Spinal cord (tissue), 10 donors: Measurements from ENCODE around the gene EN1. TPM values are rescaled to one million over a fixed set of nuclear protein-coding genes. Genes with fewer than 3 reads are reported as not detected.

Experiments used
- DNase-seq, 6 donors: peaks; one replicate each; pipeline versions ENCODE4 v3.0.0 to v3.0.0-alpha.2; 2013 to 2015; ENCODE audit warnings: low spot score in 6 of 6, low read depth in 4 of 6
- H3K27ac ChIP-seq: one replicate; pipeline ENCODE4 v1.5.1; 2013; ENCODE audit warnings: low read depth, low read length, control low read depth
- H3K27me3 ChIP-seq: one replicate; pipeline ENCODE4 v1.6.1; 2013; ENCODE audit warnings: low read length; ENCODE audit not compliant: control insufficient read depth, insufficient read depth
- H3K36me3 ChIP-seq: one replicate; pipeline ENCODE4 v1.6.1; 2013; ENCODE audit warnings: low read length; ENCODE audit not compliant: control insufficient read depth, insufficient read depth
- H3K4me1 ChIP-seq: one replicate; pipeline ENCODE4 v1.6.1; 2013; ENCODE audit warnings: low read length; ENCODE audit not compliant: control insufficient read depth, insufficient read depth
- H3K4me3 ChIP-seq: one replicate; pipeline ENCODE4 v1.5.1; 2013; ENCODE audit warnings: low read depth, low read length, control low read depth
- H3K9me3 ChIP-seq: one replicate; pipeline ENCODE4 v1.6.1; 2013; ENCODE audit warnings: low read length; ENCODE audit not compliant: control insufficient read depth, insufficient read depth
- WGBS: methylation state at CpG from one replicate; pipeline ENCODE4 v1.1.5; 2013; ENCODE audit warnings: missing lambda C conversion rate; ENCODE audit not compliant: insufficient coverage; 5-methylcytosine and 5-hydroxymethylcytosine counted together
- polyA plus RNA-seq, 2 donors: library from polyadenylated mRNA; unstranded; fragments of 120-200 nt; gene quantifications; one replicate each; pipeline ENCODE4 v1.2.1, GENCODE V29; 2013; ENCODE audit not compliant: insufficient read length in 2 of 2
- total RNA-seq, 2 donors: library from RNA; depleted of rRNA in 1 of 2; stranded (reverse); fragments of 120-200 nt in 1 of 2; fragments of >200 nt in 1 of 2; gene quantifications; one replicate each; pipeline versions ENCODE4 v1.2.3 to v1.2.4, GENCODE V29; 2013 to 2014
- donor health status: healthy.

EN1 gene
- total and polyA plus RNA-seq, 4 donors: 0.40 to 2.8 (median 0.93) TPM

DNA sequence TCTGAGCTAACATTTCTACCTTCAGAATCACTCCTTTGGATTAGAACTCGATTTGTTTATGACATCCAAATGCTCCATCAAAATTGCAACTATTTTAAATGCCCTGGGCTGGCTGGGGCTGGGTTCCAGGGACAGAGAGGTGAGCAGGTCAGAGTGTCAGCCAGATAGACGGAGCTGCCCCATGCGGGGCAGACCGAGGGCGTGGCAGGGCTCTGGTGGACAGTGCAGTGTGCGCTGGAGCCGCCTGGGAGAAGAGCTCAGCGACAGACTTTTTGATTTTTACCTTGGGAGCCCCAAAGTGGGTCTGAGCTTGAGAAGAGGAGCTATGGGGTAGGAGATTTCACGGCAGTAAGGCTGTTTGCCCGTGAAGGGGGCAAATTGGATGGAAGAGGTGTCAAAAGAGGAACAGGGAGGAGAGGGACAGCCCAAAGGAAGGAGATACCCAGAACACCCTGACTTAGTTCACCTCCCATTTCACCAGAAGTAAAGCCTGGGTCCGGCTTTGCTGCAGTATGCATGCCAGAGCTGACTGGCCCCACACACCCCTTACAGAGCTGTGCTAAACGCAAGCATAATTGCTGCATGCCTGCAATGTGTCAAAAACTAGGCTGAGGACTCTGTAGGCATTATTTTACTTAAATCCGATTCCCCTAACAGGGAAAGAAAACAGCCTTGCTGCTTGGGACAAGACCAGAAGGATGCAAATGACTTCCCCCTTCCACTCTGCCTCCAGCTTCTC lies 33.7 kb downstream of the EN1 start:
- no peak overlapping the region for H3K4me3 ChIP-seq
- no peaks in the 10 kb centered on the region for H3K36me3 ChIP-seq
- H3K27ac ChIP-seq: no peak overlapping the region
- H3K9me3 ChIP-seq: no peaks in the 10 kb centered on the region
- WGBS: 66% methylated on average over 13 of the region's 13 CpGs
- peaks cover 5% of the 10 kb centered on the region for H3K27me3 ChIP-seq
- H3K4me1 ChIP-seq: peaks cover 9% of the 10 kb centered on the region
- DNase-seq: no peak

DNA sequence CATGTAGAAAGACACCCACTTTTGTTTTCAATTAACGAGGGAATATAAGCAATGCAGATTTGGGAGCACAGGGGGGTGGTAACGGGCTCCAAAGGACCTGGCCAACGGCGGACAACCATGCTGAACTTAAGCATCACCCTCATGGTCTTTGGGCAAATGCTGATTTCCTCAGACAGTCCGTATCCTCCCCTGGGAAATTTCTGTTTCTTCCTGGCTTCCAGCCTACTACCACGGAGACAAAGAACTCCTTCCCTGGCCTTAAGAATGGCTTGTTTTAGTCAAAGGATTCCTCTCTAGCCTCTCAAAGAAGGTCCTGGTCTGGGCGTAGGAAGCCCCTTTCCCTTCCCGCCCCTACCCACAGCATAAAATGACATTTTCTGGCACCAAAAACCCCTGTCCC lies 34.3 kb downstream of the EN1 start:
- WGBS: 28% methylated on average over 7 of the region's 8 CpGs
- Histone ChIP-seq H3K27me3 (peaks cover 3% of the 10 kb centered on the region), H3K9me3 (no peaks in the 10 kb centered on the region), H3K4me3 (no peak overlapping the region), H3K36me3 (no peaks in the 10 kb centered on the region), H3K27ac (no peak overlapping the region), H3K4me1 (peaks cover 15% of the 10 kb centered on the region)
- no peak for DNase-seq

DNA sequence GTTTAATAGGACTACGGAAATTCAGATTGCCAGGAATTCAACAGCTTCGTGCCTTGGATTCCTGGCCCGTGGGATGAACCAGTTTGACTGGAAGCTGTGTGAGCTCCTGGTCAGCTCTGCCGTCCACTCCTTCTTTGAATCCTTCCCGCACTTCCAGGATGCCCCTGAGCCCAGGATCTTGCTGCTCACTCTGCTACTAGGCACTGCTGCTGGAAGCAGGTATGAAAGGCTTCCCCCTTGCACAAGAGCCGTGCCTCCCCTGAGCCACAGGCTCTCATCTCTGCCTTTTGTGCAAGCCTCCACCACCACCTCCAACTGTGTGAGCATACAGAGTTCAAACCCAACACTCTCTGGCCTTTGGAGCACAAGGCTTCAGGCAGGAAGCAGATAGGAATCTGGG lies 34.9 kb downstream of the EN1 start:
- 79% methylated on average over 6 of the region's 6 CpGs for WGBS
- peaks cover 3% of the 10 kb centered on the region for H3K27me3 ChIP-seq
- H3K4me3 ChIP-seq: no peak overlapping the region
- H3K9me3 ChIP-seq: no peaks in the 10 kb centered on the region
- H3K4me1 ChIP-seq: peaks cover 21% of the 10 kb centered on the region
- H3K36me3 ChIP-seq: no peaks in the 10 kb centered on the region
- no peak overlapping the region for H3K27ac ChIP-seq
- no peak for DNase-seq

DNA sequence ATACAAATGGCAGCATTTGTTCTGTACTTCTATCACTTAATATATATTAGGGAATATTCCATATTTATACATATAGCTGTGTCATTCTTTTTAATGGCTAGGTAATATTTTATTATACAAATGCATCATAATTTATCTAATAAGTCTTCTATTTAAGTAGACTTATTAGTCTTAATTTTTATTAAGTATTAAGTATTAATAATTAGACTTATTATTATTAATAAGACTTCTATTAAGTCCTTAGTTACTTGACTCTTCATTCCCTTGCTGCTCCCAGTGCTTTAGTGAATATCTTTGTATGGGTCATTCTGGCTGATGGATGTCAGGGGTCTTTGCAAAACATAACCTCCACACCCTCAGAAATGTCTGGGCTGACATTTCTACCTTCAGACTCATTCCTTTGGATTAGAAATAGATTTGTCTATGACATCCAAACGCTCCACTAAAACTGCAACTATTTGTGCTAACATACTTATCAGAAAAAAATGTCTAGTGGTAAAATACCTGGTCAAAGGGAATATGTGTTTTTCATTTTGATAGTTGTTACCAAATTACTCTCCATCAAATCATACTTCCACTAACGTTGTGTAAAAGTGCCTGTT lies 35.8 kb downstream of the EN1 start:
- no CpG with 5 or more reads among the region's 2 CpGs for WGBS
- Histone ChIP-seq H3K27me3 (peaks cover 4% of the 10 kb centered on the region), H3K27ac (no peak overlapping the region), H3K36me3 (no peaks in the 10 kb centered on the region), H3K4me1 (peaks cover 28% of the 10 kb centered on the region), H3K9me3 (no peaks in the 10 kb centered on the region), H3K4me3 (no peak overlapping the region)
- DNase-seq: no peak

DNA sequence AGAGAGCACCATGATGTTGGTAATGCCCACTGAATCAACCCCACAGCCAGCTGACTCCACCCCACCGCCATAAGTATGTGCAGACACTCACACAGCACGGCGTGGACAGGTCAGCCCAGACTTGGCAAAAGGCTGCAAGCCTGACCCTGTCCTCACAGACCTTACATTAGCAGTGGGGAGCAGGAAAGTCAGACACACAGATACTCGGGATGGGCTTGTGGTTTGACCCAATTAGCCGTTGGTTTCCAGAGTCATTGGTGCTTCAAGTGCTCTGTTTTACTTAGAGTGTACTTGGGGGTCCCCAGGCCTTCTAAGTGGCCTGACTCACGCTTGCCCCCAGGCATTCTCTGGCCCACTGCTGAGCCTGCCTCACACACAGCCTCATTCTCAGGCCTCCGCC lies 36.7 kb downstream of the EN1 start:
- H3K36me3 ChIP-seq: no peaks in the 10 kb centered on the region
- peaks cover 28% of the 10 kb centered on the region for H3K4me1 ChIP-seq
- H3K9me3 ChIP-seq: no peaks in the 10 kb centered on the region
- no peak overlapping the region for H3K4me3 ChIP-seq
- H3K27ac ChIP-seq: no peak overlapping the region
- peaks cover 4% of the 10 kb centered on the region for H3K27me3 ChIP-seq
- WGBS: 97% methylated on average over 5 of the region's 7 CpGs
- DNase-seq: no peak

DNA sequence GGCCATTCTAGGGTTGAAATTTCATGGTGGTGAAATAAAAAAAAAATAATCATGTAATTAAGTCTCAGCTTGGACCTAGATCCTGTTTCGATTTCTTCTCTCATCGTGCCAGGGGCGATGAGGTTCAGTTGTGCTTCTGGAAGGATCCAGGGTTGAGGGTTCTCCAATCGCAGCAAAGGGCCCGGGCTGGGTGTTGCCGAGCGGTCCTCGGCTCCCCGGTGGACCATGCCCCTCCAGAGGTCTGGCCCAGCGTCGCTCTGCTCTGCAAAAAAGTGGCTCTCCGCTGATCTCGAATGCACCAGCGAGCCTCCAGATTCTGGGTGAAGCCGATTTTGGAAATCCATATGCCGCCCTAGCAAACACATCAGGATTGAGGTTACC lies 39.0 kb downstream of the EN1 start:
- H3K4me3 ChIP-seq: peak overlapping the region; percentile 21

DNA sequence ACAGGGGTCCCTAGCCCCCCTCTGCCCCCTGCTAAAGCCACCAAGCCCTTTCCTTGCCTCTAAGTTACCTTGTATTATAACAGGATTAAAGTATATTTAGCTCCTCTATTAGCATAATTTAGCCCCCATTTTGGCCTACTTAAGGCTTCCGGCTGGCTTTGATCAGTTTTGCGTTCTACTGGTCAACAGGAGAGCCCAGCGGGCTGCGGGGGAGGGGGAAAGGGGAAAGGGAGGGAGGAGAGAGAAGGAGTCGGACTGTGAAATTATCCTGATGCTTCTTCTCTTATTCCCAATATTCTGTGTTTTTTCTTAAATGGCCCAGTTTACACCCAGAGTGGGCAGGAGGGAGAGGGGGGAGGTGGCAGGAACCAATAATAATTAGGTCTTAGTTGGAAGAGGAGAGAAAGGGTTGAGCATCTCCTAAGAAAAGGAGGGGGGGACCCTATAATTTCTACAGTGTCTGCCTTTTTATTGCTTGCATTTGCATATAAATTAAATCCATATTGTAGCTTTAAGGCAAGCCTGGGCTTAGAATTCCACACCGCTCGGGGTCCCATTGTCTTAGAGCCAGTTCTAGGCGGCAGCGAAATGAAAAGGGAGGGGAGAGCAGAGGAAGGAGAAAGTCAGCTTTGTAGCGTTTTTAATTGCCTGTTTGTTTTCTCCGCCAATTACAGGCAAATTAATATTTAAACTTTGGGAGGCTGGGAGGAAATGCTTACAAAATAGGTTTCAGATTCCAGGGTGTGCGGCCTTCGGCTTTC lies 39.6 kb downstream of the EN1 start:
- Histone ChIP-seq H3K27ac (no peak overlapping the region), H3K27me3 (peaks cover 4% of the 10 kb centered on the region), H3K9me3 (no peaks in the 10 kb centered on the region), H3K36me3 (no peaks in the 10 kb centered on the region), H3K4me1 (peaks cover 23% of the 10 kb centered on the region), H3K4me3 (peak overlapping the region; percentile 21)
- WGBS: 51% methylated on average over 6 of the region's 13 CpGs
- DNase-seq: peak in 3 of 6 donors; percentile 35 to 92 (median 62)

More for the DNA sequence above, 39.0 kb downstream of the EN1 start:
- Histone ChIP-seq H3K4me1 (peaks cover 25% of the 10 kb centered on the region), H3K9me3 (no peaks in the 10 kb centered on the region), H3K27ac (no peak overlapping the region), H3K27me3 (peaks cover 4% of the 10 kb centered on the region), H3K36me3 (no peaks in the 10 kb centered on the region)
- 24% methylated on average over 16 of the region's 16 CpGs for WGBS
- DNase-seq: peak in 2 of 6 donors; percentile 33 to 55

DNA sequence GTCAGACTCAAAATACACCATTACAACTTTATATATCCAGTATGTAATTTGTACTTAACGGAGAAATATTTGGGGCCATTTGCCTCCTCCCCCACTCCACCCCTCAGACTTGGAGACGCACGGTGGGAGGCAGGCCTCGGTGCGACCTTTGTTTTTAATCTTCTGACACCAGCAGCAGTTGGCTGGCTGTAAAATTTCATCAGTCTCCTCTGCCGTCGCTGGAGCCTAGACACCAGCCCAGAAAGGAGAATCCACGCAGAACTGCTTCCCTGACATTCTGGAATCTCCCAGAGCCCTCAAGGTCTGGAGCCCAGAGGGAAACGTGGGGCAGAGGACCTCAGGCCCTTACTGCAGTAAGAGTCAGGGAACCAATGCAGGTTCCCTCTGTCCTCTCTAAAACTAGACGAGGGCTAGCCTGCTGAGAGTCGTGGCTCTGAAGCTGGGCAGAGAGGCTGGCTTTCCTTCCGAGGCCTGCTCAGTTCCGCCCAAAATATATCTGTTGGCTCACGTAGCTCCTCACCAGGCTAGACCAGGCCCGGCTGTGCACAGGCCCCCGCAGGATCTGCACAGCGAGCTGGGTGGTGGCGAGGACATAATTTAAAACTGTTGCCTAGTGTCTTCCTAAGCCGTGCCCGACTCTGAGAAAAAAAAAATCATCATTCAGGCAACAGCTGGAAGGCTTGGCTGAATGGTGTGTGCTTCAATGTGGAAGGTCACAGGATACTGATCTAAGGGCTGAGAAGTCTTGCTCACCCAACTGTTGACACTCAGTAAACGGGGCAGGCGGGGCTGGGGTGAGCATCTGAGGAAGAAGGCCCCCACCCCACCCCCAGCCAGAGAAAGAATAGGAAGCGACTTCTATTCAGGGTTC lies 40.4 kb downstream of the EN1 start:
- peaks cover 20% of the 10 kb centered on the region for H3K4me1 ChIP-seq
- no peaks in the 10 kb centered on the region for H3K36me3 ChIP-seq
- no peaks in the 10 kb centered on the region for H3K9me3 ChIP-seq
- H3K4me3 ChIP-seq: no peak overlapping the region
- H3K27ac ChIP-seq: no peak overlapping the region
- peak in 1 of 6 donors; percentile 43 for DNase-seq
- WGBS: 62% methylated on average over 17 of the region's 23 CpGs
- peaks cover 4% of the 10 kb centered on the region for H3K27me3 ChIP-seq

DNA sequence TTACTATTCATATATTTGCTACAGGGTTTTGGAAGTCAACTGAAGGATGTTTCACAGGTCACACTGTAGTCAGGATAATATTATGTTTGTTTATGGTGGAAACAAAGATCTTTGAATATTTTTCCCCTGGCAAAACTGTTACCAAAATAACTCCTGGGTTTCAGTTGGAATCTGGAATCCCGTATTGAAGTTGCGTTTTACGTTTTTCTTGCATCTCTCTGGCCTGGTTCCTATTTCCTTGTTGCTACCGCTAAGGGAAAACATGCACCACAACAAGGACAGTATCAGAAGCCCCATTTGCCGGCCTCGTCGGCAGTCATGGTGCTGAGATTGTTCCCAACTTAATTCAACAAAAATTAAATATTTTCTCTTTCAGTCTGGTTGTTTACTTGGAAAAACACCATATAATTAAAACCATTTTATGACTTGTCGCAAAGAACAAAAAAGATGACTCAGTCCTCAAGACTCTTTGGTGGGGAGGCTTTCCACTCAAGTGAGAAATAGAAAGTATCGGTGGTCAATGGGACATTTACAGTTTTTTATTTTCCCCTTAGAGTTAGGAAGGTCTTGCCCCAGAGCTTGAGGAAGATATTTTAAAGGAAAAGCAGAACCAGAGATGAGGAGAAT lies 42.3 kb downstream of the EN1 start:
- 81% methylated on average over 8 of the region's 9 CpGs for WGBS
- DNase-seq: no peak
- no peaks in the 10 kb centered on the region for H3K9me3 ChIP-seq
- H3K27me3 ChIP-seq: peaks cover 4% of the 10 kb centered on the region
- H3K36me3 ChIP-seq: no peaks in the 10 kb centered on the region
- H3K27ac ChIP-seq: no peak overlapping the region
- H3K4me1 ChIP-seq: peaks cover 20% of the 10 kb centered on the region
- H3K4me3 ChIP-seq: no peak overlapping the region
